ENCODE measurements around the gene TMEM121.

TMEM121 gene

GRCh38 chr14:105479431-105480158, 46.8 kb upstream of the TMEM121 start:
- no peak overlapping the region for H3K4me3 ChIP-seq (ENCODE audit: low read depth, low read length)
- no peak overlapping the region for H3K27ac ChIP-seq
- in situ Hi-C loops (cut with HindIII; ENCODE audit: low pct_ligation_motif_present, low sequenced_read_pairs) = no loop called here
- DNase-seq = no peak
- no peak for TF ChIP-seq CTCF (IDR thresholded peaks at IDR 0.05; ENCODE audit: low read depth, low read length, missing control alignments)
- H3K36me3 ChIP-seq (replicated peaks) = no peaks in the 10 kb centered on the region
- H3K27me3 ChIP-seq (replicated peaks) = no peaks in the 10 kb centered on the region

GRCh38 chr14:105480199-105480746, 46.1 kb upstream of the TMEM121 start:
- no peak overlapping the region for H3K27ac ChIP-seq

GRCh38 chr14:105480807-105481801, 45.3 kb upstream of the TMEM121 start:
- peak overlapping the region; percentile 53 for H3K4me3 ChIP-seq (ENCODE audit: low read depth, low read length)
- TF ChIP-seq CTCF (IDR thresholded peaks at IDR 0.05; ENCODE audit: low read depth, low read length, missing control alignments) = peak; percentile 98
- peaks cover under 1% of the 10 kb centered on the region for H3K27me3 ChIP-seq (replicated peaks)
- in situ Hi-C loops (cut with HindIII; ENCODE audit: low pct_ligation_motif_present, low sequenced_read_pairs) = no loop called here
- H3K36me3 ChIP-seq (replicated peaks) = no peaks in the 10 kb centered on the region
- H3K27ac ChIP-seq = peak overlapping the region; percentile 97
- peak; percentile 86 for DNase-seq

More at GRCh38 chr14:105480199-105480746, 46.1 kb upstream of the TMEM121 start:
- in situ Hi-C loops (cut with HindIII; ENCODE audit: low pct_ligation_motif_present, low sequenced_read_pairs) = no loop called here
- no peak for DNase-seq
- Histone ChIP-seq H3K36me3 (replicated peaks) (no peaks in the 10 kb centered on the region), H3K4me3 (ENCODE audit: low read depth, low read length) (no peak overlapping the region), H3K27me3 (replicated peaks) (no peaks in the 10 kb centered on the region)
- no peak for TF ChIP-seq CTCF (IDR thresholded peaks at IDR 0.05; ENCODE audit: low read depth, low read length, missing control alignments)

GRCh38 chr14:105481886-105482457, 44.4 kb upstream of the TMEM121 start:
- no peaks in the 10 kb centered on the region for H3K36me3 ChIP-seq (replicated peaks)
- H3K27ac ChIP-seq = peak overlapping the region; percentile 97
- peak; percentile 25 for TF ChIP-seq CTCF (IDR thresholded peaks at IDR 0.05; ENCODE audit: low read depth, low read length, missing control alignments)
- H3K27me3 ChIP-seq (replicated peaks) = peaks cover 8% of the 10 kb centered on the region
- H3K4me3 ChIP-seq (ENCODE audit: low read depth, low read length) = peak overlapping the region; percentile 53
- in situ Hi-C loops (cut with HindIII; ENCODE audit: low pct_ligation_motif_present, low sequenced_read_pairs) = no loop called here
- peak; percentile 98 for DNase-seq

GRCh38 chr14:105482486-105483110, 43.8 kb upstream of the TMEM121 start:
- no peak for DNase-seq
- in situ Hi-C loops (cut with HindIII; ENCODE audit: low pct_ligation_motif_present, low sequenced_read_pairs) = no loop called here
- Histone ChIP-seq H3K36me3 (replicated peaks) (no peaks in the 10 kb centered on the region), H3K27ac (peak overlapping the region; percentile 97), H3K27me3 (replicated peaks) (peaks cover 14% of the 10 kb centered on the region), H3K4me3 (ENCODE audit: low read depth, low read length) (no peak overlapping the region)
- no peak for TF ChIP-seq CTCF (IDR thresholded peaks at IDR 0.05; ENCODE audit: low read depth, low read length, missing control alignments)
